Measurements from ENCODE around the gene GPR153. TPM values are rescaled to one million over a fixed set of nuclear protein-coding genes. Genes with fewer than 3 reads are reported as not detected.

GPR153 gene
- total RNA-seq, 1 donor from 2014 or later, result 25.0 TPM

DNA sequence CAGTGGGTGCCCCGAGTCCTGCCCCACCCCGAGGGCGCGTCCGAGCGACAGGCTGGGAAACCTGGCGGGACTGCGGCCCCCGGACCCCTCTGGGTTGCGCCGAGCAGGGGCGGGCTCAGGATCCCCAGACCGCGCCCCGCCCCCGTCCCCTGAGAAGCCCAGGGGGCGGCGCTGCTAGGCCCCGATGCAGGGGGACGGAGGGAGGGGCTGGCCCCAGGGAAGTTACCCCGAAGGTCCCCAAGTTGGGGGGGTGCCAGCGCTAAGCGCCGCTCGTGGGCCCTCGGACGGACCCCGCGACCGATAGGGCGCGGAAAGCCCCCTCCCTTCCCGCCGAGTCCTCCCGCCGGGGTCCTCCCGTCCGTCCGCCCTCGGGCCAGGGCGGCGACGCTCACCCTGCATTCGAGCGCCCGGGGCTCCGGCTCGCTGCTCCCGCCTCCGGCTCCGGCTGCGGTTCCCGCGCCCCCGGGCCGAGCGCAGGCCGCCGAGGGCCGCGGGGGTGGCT is 414 bp downstream of the GPR153 start:
- TF ChIP-seq CTCF (IDR thresholded peaks at IDR 0.05; ENCODE audit: unreplicated experiment), result no peak
- Mint-ChIP-seq H3K27me3 (ENCODE audit: low read depth) (peaks cover 41% of the 10 kb centered on the region), H3K27ac (no peak overlapping the region), H3K36me3 (no peaks in the 10 kb centered on the region), H3K4me3 (no peak overlapping the region), H3K4me1 (peaks cover 4% of the 10 kb centered on the region), H3K9me3 (no peaks in the 10 kb centered on the region)
- no peak for DNase-seq (ENCODE audit: low spot score in 2 of 2, unreplicated experiment in 2 of 2)

GRCh38 chr1:6259491-6260362 is 1.2 kb downstream of the GPR153 start:
- Mint-ChIP-seq H3K36me3 (no peaks in the 10 kb centered on the region), H3K27ac (no peak overlapping the region), H3K27me3 (ENCODE audit: low read depth) (peaks cover 41% of the 10 kb centered on the region), H3K9me3 (no peaks in the 10 kb centered on the region), H3K4me1 (peaks cover 4% of the 10 kb centered on the region), H3K4me3 (peak overlapping the region; percentile 57)
- DNase-seq (ENCODE audit: low spot score in 2 of 2, unreplicated experiment in 2 of 2), result peak; percentile 61 to 81
- TF ChIP-seq CTCF (IDR thresholded peaks at IDR 0.05; ENCODE audit: unreplicated experiment), result no peak

DNA sequence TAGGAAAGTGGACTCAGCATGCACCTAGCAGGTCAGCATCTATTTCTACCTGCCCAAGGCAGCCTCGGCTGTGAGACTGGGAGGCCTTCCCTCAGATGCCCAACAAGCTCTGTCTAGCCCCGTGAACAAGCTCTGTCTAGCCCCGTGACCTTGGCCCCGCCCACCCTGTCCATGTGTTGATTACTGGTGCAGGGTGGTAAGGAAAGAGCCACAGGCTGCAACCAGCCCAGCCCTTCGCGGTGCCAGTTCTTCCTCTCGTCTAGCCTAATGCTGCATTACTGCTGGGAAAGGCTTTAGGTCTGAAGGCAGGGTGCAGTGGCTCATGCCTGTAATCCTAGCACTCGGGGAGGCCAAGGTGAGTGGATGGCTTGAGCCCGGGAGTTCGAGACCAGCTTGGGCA is 2.2 kb downstream of the GPR153 start:
- H3K9me3 Mint-ChIP-seq, result no peaks in the 10 kb centered on the region
- H3K4me1 Mint-ChIP-seq, result peaks cover 4% of the 10 kb centered on the region
- DNase-seq (ENCODE audit: low spot score in 2 of 2, unreplicated experiment in 2 of 2), result no peak
- H3K27me3 Mint-ChIP-seq (ENCODE audit: low read depth), result peaks cover 46% of the 10 kb centered on the region
- no peaks in the 10 kb centered on the region for H3K36me3 Mint-ChIP-seq
- H3K27ac Mint-ChIP-seq, result no peak overlapping the region
- TF ChIP-seq CTCF (IDR thresholded peaks at IDR 0.05; ENCODE audit: unreplicated experiment), result no peak
- H3K4me3 Mint-ChIP-seq, result no peak overlapping the region

DNA sequence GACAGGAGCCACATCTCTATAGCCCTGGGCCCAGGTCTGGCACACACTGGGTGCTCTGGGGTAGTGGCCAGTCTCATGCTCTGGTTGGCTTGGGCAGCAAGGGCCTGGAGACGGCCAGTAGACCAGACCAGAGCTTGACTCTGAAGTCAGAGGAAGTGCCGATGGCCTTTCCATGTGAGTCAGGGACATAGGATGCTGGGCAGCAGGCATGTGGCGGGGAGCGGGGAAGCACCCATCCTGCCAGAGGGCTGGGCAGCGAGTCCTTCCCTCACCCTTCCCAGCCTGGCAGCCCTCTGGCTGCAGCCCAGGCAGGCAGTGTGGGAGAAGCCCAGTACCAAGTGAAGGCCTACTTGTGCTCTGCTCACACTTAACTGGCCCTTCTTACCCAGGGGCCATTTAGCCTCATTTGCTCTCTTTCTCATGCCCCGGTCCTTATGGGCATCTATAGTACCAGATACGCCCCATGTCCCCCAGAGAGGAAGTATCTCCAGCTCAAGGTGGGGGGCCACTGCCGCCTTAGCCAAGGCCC is 3.3 kb downstream of the GPR153 start:
- no peak for TF ChIP-seq CTCF (IDR thresholded peaks at IDR 0.05; ENCODE audit: unreplicated experiment)
- peaks cover 4% of the 10 kb centered on the region for H3K4me1 Mint-ChIP-seq
- DNase-seq (ENCODE audit: low spot score in 2 of 2, unreplicated experiment in 2 of 2), result no peak
- H3K27me3 Mint-ChIP-seq (ENCODE audit: low read depth), result peaks cover 50% of the 10 kb centered on the region
- no peak overlapping the region for H3K27ac Mint-ChIP-seq
- no peaks in the 10 kb centered on the region for H3K9me3 Mint-ChIP-seq
- H3K4me3 Mint-ChIP-seq, result no peak overlapping the region
- no peaks in the 10 kb centered on the region for H3K36me3 Mint-ChIP-seq

DNA sequence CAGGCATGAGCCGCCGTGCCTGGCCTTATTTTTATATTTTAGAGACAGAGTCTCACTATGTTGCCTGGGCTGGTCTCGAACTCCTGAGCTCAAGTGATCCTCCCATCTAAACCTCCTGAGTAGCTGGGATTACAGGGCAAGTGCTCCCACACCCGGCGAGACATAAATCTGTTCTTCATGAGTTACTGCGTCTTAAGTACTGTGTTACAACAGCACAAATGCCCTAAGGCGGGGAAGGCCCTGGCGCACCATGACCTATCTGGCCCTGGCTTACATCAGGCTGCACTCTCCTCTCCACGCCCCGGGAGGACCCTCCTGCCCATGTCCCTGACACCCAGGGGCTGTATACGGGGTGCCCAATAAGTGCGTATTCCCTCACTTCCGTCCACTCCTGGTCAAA is 4.3 kb downstream of the GPR153 start:
- no peak overlapping the region for H3K27ac Mint-ChIP-seq
- no peak for DNase-seq (ENCODE audit: low spot score in 2 of 2, unreplicated experiment in 2 of 2)
- H3K27me3 Mint-ChIP-seq (ENCODE audit: low read depth), result peaks cover 56% of the 10 kb centered on the region
- no peaks in the 10 kb centered on the region for H3K4me1 Mint-ChIP-seq
- no peak for TF ChIP-seq CTCF (IDR thresholded peaks at IDR 0.05; ENCODE audit: unreplicated experiment)
- H3K9me3 Mint-ChIP-seq, result no peaks in the 10 kb centered on the region
- no peaks in the 10 kb centered on the region for H3K36me3 Mint-ChIP-seq
- H3K4me3 Mint-ChIP-seq, result no peak overlapping the region
